GM12878 (cell line): ENCODE measurements around the gene TMEM132C. TPM values are rescaled to one million over a fixed set of nuclear protein-coding genes. Genes with fewer than 3 reads are reported as not detected.

Source experiments
- ATAC-seq: fragments of 200-7000 bp; cut with Tn5 transposase; 3 replicates; pipeline ENCODE4 v1.9.1; 2020; ENCODE audit warnings: mild to moderate bottlenecking, moderate library complexity
- BruUV-seq: library from RNA; stranded (reverse); fragments of 400-500 nt; replicated peaks from 2 replicates; lab custom pipeline; 2021; lab: Mats Ljungman, UMichigan
- CTCF ChIA-PET: fragments of 300-600 bp; sonication (Branson Sonifier 250); formaldehyde crosslinking; extraction: SDS; loops from one replicate; lab custom pipeline; 2021; ENCODE audit warnings: inconsistent platforms; lab: Yijun Ruan, JAX
- POLR2A ChIA-PET: fragments of 350-600 bp; formaldehyde crosslinking; extraction: SDS; loops from one replicate; lab custom pipeline; 2021; ENCODE audit warnings: inconsistent platforms; lab: Charles Lee
- RAD21 ChIA-PET: fragments of 300-600 bp; sonication (Branson Sonifier 250); formaldehyde crosslinking; loops from one replicate; lab custom pipeline; 2023; ENCODE audit warnings: antibody characterized with exemption; ENCODE audit not compliant: unreplicated experiment; lab: Charles Lee
- SMC1A ChIA-PET: fragments of 300-600 bp; sonication (Branson Sonifier 250); formaldehyde crosslinking; loops from one replicate; lab custom pipeline; 2023; ENCODE audit not compliant: unreplicated experiment, uncharacterized antibody; lab: Charles Lee
- DNase-seq: peaks from one replicate; pipeline ENCODE4 v3.0.0-alpha.2; 2011; ENCODE audit warnings: low read depth, low spot score
- FAIRE-seq: peaks from 3 replicates; lab custom pipeline; 2011; peaks lifted over from hg19 to GRCh38; lab: Jason Lieb, UNC
- H2AFZ ChIP-seq: 2 replicates; pipeline ENCODE4 v1.6.0; 2011; ENCODE audit warnings: low read depth, low read length, control low read depth; ENCODE audit not compliant: control insufficient read depth
- H3K27ac ChIP-seq: 2 replicates; pipeline ENCODE4 v1.5.1; 2011; ENCODE audit warnings: control low read depth; ENCODE audit not compliant: control insufficient read depth, insufficient read depth
- H3K27me3 ChIP-seq, 2 experiments: replicated peaks in 1 of 2; 2 replicates each; pipeline versions ENCODE4 v1.6.0 to v1.6.1; 2011; ENCODE audit warnings: low read length in 1 of 2; ENCODE audit not compliant: control insufficient read depth in 2 of 2, insufficient read depth in 2 of 2
- H3K36me3 ChIP-seq, 2 experiments: 2 replicates each; pipeline ENCODE4 v1.5.1; 2011; ENCODE audit warnings: low read length in 1 of 2; ENCODE audit not compliant: control insufficient read depth in 2 of 2, insufficient read depth in 2 of 2
- H3K4me1 ChIP-seq: 2 replicates; pipeline ENCODE4 v1.6.1; 2011; ENCODE audit warnings: mild to moderate bottlenecking, low read length, moderate library complexity, mixed read lengths; ENCODE audit not compliant: control insufficient read depth, insufficient read depth
- H3K4me2 ChIP-seq: 2 replicates; pipeline ENCODE4 v1.6.0; 2011; ENCODE audit warnings: control low read depth; ENCODE audit not compliant: control insufficient read depth, insufficient read depth
- H3K4me3 ChIP-seq: fragments of 200-600 bp; sonication (generic); 2 replicates; pipeline ENCODE4 v1.5.1; 2016
- H3K79me2 ChIP-seq: 2 replicates; pipeline ENCODE4 v1.6.0; 2011; ENCODE audit warnings: low read length; ENCODE audit not compliant: control insufficient read depth, insufficient read depth
- H3K9ac ChIP-seq: 2 replicates; pipeline ENCODE4 v1.8.0; 2011; ENCODE audit warnings: low read length, control low read depth, mixed read lengths; ENCODE audit not compliant: control insufficient read depth, insufficient read depth
- H3K9me3 ChIP-seq: replicated peaks from 3 replicates; pipeline ENCODE4 v1.5.1; 2011; ENCODE audit warnings: mild to moderate bottlenecking, low read length; ENCODE audit not compliant: control insufficient read depth, insufficient read depth
- H4K20me1 ChIP-seq: 2 replicates; pipeline ENCODE4 v1.6.0; 2011; ENCODE audit not compliant: control insufficient read depth, insufficient read depth
- BCL11A ChIP-seq: IDR thresholded peaks from 2 replicates; pipeline ENCODE4 v1.6.1; 2011; ENCODE audit warnings: low read depth, low read length
- ESRRA ChIP-seq: IDR thresholded peaks from 2 replicates; pipeline ENCODE4 v1.6.1; 2012; ENCODE audit warnings: mild to moderate bottlenecking, low read length, improper control_type of control experiment
- EZH2 ChIP-seq: IDR thresholded peaks from 2 replicates; pipeline ENCODE4 v1.6.1; 2012; ENCODE audit warnings: low read depth, mild to moderate bottlenecking, control low read depth, inconsistent platforms, low read length, borderline replicate concordance; ENCODE audit not compliant: control insufficient read depth
- IKZF1 ChIP-seq: fragments of 450-650 bp; conservative IDR thresholded peaks from 2 replicates; pipeline ENCODE4 v1.6.1; 2017; ENCODE audit warnings: antibody characterized with exemption, mild to moderate bottlenecking
- KAT2A ChIP-seq: conservative IDR thresholded peaks from 2 replicates; pipeline ENCODE4 v1.6.1; 2011; ENCODE audit warnings: low read depth, low read length; ENCODE audit not compliant: control insufficient read depth
- LARP7 ChIP-seq: fragments of 450-650 bp; IDR thresholded peaks from 2 replicates; pipeline ENCODE4 v1.6.1; 2017; ENCODE audit warnings: mild to moderate bottlenecking
- MTA3 ChIP-seq: IDR thresholded peaks from 2 replicates; pipeline ENCODE4 v1.6.1; 2012; ENCODE audit warnings: low read length, inconsistent platforms, borderline replicate concordance
- NR2C1 ChIP-seq: fragments of 450-650 bp; IDR thresholded peaks from 2 replicates; pipeline ENCODE4 v1.6.1; 2017; ENCODE audit warnings: antibody characterized with exemption, mild to moderate bottlenecking, moderate library complexity
- RB1 ChIP-seq: fragments of 450-650 bp; formaldehyde crosslinking; IDR thresholded peaks from 2 replicates; pipeline ENCODE4 v1.6.1; 2017; ENCODE audit warnings: mild to moderate bottlenecking, borderline replicate concordance
- SMAD5 ChIP-seq: IDR thresholded peaks from 2 replicates; pipeline ENCODE4 v1.6.1; 2016; ENCODE audit warnings: antibody characterized with exemption, low read depth
- TCF3 ChIP-seq: IDR thresholded peaks from 2 replicates; pipeline ENCODE4 v1.6.1; 2012; ENCODE audit warnings: low read depth, mild to moderate bottlenecking, low read length, borderline replicate concordance; ENCODE audit not compliant: insufficient read depth
- ZNF274 ChIP-seq: IDR thresholded peaks from one replicate; pipeline ENCODE4 v1.8.0; 2011; ENCODE audit not compliant: insufficient read length, insufficient read depth
- WGBS: methylation state at CpG from one replicate; pipeline ENCODE4 v1.1.6; 2016; ENCODE audit warnings: low lambda C conversion rate; ENCODE audit not compliant: insufficient replicate concordance, insufficient coverage; ENCODE audit errors: missing lambda C conversion rate; 5-methylcytosine and 5-hydroxymethylcytosine counted together
- in situ Hi-C: fragments of 300-500 bp; cut with MboI; formaldehyde crosslinking; loops from 9 replicates; pipeline ENCODE4 v1.14.3; 2018; ENCODE audit warnings: mixed read lengths
- intact Hi-C: fragments of 100-400 bp; cut with micrococcal nuclease; formaldehyde crosslinking; loops from one replicate; pipeline ENCODE4 v1.14.2; 2022; ENCODE audit not compliant: unreplicated experiment
- polyA plus RNA-seq, 11 experiments: library from polyadenylated mRNA; depleted of rRNA in 4 of 11; unstranded in 6 of 11; stranded (reverse) in 5 of 11; fragments of >200 nt; fragmentation: Nextera tagmentation in 4 of 11; fragmentation: Illumina TruSeq in 1 of 11; extraction: Ambion mirVana in 4 of 11; extraction: Trizol in 1 of 11; gene quantifications; 1 replicate in 1 of 11; 2 replicates in 10 of 11; pipeline versions ENCODE4 v1.2.1 to v1.2.3, GENCODE V29; 2011 to 2016; ENCODE audit warnings: inconsistent platforms in 2 of 11, missing spikeins in 2 of 11, low read depth in 1 of 11
- total RNA-seq, 4 experiments: library from RNA; depleted of rRNA in 3 of 4; stranded (reverse); fragments of >200 nt in 3 of 4; fragmentation: Illumina TruSeq in 1 of 4; extraction: Trizol in 1 of 4; gene quantifications; 2 replicates each; pipeline versions ENCODE4 v1.2.1 to v1.2.3, GENCODE V29; 2013 to 2021
- TF ChIP-seq, protein P1 (sequence below): IDR thresholded peaks from 2 replicates; pipeline ENCODE4 v1.6.1; 2012; ENCODE audit warnings: low read depth, low read length, improper control_type of control experiment
- TF ChIP-seq, protein P2 (sequence below): fragments of 450-650 bp; IDR thresholded peaks from 2 replicates; pipeline ENCODE4 v1.6.1; 2014; ENCODE audit warnings: mild to moderate bottlenecking

TMEM132C gene
- total and polyA plus RNA-seq, 10 of the 15 experiments (the other 5 are each of a cell fraction or from before 2014, with no cell fraction given): not detected

DNA sequence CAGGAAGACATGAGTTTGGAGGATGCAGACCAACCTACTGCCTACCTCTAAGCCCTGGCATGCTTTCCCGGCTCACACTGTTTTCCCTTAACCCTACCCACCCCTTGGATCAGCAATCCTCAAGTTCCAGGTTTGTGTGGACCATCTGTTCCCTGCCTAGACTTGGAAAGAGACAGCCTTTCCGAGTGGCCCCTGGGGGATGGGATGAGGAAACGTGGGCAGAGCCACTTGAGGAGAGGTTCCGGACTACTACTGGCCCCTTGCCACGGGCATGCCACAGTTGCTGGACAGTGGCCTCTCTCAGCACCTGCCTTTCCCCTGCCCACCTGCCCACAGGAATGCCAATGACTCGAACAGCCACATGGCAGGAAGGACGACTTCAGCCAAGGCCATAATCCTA lies 420.9 kb downstream of the TMEM132C start:
- H3K4me2 ChIP-seq: no peak overlapping the region
- no peaks in the 10 kb centered on the region for H3K4me1 ChIP-seq
- FAIRE-seq (no peak), ATAC-seq (no peak), DNase-seq (no peak)
- ChIA-PET RAD21 (no interaction called here), POLR2A (no interaction called here), SMC1A (no interaction called here), CTCF (no interaction called here)
- no peaks in the 10 kb centered on the region for H3K36me3 ChIP-seq
- no peak overlapping the region for H3K27ac ChIP-seq
- TF ChIP-seq IKZF1 (no peak), ESRRA (no peak), MTA3 (no peak), LARP7 (no peak), KAT2A (no peak), ZNF274 (no peak), EZH2 (no peak), TCF3 (no peak), RB1 (no peak), NR2C1 (no peak), BCL11A (no peak), SMAD5 (no peak)
- TF ChIP-seq, protein P1, sequence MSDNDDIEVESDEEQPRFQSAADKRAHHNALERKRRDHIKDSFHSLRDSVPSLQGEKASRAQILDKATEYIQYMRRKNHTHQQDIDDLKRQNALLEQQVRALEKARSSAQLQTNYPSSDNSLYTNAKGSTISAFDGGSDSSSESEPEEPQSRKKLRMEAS: no peak
- TF ChIP-seq, protein P2, sequence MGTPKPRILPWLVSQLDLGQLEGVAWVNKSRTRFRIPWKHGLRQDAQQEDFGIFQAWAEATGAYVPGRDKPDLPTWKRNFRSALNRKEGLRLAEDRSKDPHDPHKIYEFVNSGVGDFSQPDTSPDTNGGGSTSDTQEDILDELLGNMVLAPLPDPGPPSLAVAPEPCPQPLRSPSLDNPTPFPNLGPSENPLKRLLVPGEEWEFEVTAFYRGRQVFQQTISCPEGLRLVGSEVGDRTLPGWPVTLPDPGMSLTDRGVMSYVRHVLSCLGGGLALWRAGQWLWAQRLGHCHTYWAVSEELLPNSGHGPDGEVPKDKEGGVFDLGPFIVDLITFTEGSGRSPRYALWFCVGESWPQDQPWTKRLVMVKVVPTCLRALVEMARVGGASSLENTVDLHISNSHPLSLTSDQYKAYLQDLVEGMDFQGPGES: no peak
- H3K9ac ChIP-seq: no peak overlapping the region
- no peak overlapping the region for H2AFZ ChIP-seq
- no peaks in the 10 kb centered on the region for H4K20me1 ChIP-seq
- no peaks in the 10 kb centered on the region for H3K27me3 ChIP-seq
- no peak overlapping the region for H3K4me3 ChIP-seq
- in situ Hi-C loops: no loop called here
- no peaks in the 10 kb centered on the region for H3K79me2 ChIP-seq
- intact Hi-C loops: no loop called here
- no peaks in the 10 kb centered on the region for H3K9me3 ChIP-seq
- no TSS peak for BruUV-seq
- 18% methylated on average over 6 of the region's 7 CpGs for WGBS
